Stimulated activated CD4-positive, alpha-beta T cell treated with anti-CD3 and anti-CD28 coated beads, Interleukin-12 subunit alpha, Interleukin-12 subunit beta, amount 100 ng/mL, for 48 hours (primary cell): ENCODE measurements around the gene VPS37B.

Experiments
- DNase-seq, 3 donors: peaks; one replicate each; pipeline ENCODE4 v3.0.0-alpha.2; 2020; ENCODE audit warnings: low read depth in 2 of 3, low spot score in 1 of 3

The VPS37B gene

GRCh38 chr12:122855071-122855829, 40.7 kb downstream of the VPS37B start:
- no peak for DNase-seq

GRCh38 chr12:122854554-122854953, 41.4 kb downstream of the VPS37B start:
- no peak for DNase-seq

GRCh38 chr12:122853582-122854245, 42.2 kb downstream of the VPS37B start:
- no peak for DNase-seq

DNA sequence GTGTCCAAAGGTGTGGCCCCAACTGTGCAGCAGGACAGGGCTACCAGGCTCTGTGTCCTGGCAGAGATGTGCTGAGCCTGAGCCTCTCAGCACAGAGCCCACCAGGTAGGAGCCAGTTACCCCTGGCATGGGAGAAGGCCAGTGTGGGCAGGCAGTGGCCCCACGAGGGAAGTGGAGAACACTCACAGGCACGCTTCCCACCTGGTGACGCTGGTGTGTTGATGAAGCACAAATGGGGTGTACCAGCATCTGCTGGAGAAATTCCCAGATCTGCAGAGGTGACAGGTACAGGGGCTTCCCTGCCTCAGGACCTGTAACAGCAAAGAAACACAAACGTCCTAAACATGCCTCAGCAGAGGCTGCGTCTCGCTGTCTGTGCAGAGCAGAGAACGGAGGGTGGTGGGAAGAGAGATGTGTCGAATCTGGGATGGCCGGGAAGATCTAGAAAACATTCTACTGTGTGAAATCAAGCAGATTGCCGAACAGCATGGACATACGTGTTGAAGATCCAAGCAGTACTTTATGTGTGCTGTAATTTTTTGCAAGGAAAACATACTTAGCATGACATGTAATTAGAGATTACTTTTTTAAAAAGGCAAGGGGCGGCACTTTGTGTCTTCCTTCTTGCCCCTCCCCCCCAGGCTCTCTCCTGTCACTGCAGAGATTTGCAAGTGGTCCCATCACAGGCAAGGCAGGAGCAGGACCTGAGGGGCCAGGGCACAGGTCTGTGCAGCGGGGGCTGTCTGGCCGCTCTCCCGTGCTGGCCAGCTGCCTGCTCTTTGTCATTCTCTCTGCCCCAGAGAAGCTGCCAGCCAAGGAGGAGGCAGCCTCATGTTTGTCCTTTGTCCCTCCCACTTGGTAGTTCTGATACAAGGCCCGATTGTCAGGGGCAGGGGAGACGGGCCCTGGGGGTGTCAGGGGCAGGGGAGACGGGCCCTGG, 43.3 kb downstream of the VPS37B start:
- no peak for DNase-seq

DNA sequence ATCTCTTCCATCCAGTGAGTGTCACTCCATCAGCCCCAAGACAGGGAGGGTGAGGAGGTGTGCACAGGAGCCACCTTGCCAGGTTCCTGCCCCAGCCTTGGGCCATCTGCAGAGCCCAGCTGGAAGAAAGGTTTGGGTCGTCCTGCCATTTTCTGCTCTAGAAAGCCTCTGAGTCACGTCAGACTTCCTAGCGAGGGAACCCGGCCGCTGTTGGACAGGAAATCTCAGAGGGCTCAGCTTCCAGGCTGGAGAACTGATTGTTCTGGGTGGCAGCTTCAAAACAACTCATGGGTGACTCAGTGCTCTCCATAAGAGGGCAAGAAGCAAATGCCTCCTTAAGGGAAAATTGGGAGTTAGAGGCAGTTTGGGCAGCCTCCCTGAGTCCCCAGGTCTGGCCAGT, 44.1 kb downstream of the VPS37B start:
- no peak for DNase-seq

DNA sequence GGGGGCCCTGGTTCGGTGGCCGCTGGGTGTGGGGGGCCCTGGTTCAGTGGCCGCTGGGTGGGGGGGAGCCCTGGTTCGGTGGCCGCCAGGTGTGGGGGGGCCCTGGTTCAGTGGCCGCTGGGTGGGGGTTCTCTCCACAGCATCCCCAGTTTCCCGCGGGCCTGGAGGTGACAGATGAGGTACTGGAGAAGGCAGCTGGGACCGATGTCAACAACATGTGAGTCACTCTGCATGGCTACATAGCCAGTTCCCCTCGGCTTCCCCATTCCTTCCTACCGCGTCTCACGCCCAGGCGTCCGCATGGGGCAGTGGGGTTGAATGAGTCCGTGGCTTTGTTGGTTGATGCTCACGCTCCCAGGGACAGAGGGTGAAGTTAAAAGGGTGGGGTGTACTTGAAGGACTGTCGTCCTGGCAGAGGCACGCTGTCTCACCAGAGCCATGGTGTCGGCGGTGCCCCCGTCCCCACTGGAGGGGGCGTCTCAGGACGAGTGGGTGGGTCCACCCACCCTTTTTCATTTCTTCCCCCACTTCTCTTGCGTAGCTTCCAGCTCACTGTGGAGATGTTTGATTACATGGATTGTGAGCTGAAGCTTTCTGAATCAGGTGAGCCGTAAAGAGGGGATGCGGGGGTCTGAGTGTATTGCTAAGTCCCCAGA, 45.1 kb downstream of the VPS37B start:
- no peak for DNase-seq

- DNase-seq = no peak
Observed at GRCh38 chr12:122850048-122850445, 45.9 kb downstream of the VPS37B start.

DNA sequence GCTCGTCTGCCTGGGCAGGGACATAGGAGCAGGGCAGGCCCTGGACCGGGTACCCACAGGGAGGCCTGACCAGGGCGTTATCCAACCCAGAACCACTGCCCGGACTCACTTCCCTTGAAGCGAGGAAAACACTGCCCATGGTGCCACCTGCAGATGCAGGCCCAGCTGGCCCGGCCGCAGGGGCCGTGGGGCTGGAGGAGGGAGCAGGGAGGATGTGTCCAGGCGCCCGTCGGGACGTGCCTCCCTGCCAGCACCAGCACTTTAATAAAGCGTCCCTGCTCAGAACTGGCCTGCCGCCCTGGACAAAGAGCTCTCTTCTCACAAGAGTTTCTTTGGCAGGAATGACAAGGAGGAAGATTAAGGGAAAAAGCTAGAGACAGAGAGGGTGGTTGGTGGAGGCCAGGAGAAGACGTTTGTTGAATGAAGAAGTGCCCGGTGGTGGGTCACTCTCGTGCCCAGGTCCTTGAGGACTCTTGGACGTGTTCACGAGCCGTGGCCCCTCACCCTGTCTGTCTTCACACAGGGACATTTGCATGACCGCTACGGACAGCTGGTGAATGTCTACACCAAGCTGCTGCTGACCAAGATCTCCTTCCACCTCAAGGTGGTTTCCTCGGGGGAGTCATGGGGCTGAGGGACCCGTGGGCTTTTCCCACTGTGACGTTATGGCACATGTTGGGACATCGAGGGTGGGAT, 46.4 kb downstream of the VPS37B start:
- DNase-seq = no peak

GRCh38 chr12:122848471-122849351, 47.2 kb downstream of the VPS37B start:
- DNase-seq = no peak

GRCh38 chr12:122847921-122848421, 48.0 kb downstream of the VPS37B start:
- DNase-seq = no peak

DNA sequence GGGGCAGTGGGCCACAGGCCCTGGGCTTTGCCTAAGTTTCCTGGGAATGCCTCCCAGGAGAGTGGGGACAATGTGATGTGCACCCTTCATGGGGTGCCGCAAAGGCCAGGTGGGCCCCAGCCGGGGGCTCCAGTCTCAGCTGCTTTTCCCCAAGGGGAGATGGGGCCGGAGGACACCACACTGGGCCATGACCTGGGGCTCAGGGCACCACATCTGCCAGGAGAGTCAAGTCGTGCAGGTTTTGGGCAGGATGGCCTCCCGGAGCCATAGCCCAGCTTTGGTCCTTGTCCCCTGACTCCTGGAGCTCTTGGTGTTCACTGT, 48.4 kb downstream of the VPS37B start:
- DNase-seq = no peak

DNA sequence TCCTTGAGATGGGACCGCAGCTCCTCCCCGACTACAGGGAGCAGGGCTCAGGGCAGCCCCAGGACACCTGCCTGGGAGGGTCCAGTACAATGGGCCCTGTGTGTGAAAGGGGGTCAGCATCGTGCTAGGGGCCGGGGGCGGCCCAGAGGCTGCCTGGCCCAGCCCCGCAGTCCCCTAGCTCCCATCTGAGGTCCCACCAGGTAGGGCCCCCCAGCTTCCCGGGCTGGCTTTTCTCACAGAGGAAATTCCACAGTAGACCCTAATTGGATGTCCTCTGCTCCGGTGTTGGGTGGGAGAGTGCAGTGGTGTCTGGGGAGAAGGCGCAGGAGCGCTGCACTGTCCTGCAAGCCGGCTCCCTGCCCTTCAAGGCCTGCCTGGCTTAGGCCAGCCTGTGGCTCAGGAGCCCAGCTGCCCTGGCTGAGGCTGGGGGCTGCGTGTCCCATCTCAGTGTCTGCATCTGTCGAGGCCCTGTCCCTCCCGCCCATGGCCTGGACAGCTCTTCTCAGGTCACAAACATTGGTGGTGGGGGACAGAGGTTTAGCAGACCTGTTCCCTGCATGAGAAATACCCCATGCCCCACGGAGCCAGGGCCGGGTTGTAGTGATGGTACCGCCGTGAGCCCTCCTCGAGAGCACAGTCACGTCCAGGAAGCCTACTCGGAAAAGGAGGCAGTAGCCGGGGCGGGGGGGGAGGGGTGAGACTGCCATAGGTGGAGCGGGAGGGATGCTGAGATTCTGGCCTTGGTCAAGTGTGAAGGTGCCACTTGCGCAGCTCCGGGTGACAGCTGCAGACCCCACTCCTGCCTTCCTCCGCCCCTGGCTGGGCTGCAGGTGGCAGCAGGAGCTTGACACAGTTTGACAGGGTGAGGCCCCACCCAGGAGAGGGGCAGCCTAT, 49.1 kb downstream of the VPS37B start:
- no peak for DNase-seq

GRCh38 chr12:122845865-122846621, 49.9 kb downstream of the VPS37B start:
- DNase-seq = no peak

DNA sequence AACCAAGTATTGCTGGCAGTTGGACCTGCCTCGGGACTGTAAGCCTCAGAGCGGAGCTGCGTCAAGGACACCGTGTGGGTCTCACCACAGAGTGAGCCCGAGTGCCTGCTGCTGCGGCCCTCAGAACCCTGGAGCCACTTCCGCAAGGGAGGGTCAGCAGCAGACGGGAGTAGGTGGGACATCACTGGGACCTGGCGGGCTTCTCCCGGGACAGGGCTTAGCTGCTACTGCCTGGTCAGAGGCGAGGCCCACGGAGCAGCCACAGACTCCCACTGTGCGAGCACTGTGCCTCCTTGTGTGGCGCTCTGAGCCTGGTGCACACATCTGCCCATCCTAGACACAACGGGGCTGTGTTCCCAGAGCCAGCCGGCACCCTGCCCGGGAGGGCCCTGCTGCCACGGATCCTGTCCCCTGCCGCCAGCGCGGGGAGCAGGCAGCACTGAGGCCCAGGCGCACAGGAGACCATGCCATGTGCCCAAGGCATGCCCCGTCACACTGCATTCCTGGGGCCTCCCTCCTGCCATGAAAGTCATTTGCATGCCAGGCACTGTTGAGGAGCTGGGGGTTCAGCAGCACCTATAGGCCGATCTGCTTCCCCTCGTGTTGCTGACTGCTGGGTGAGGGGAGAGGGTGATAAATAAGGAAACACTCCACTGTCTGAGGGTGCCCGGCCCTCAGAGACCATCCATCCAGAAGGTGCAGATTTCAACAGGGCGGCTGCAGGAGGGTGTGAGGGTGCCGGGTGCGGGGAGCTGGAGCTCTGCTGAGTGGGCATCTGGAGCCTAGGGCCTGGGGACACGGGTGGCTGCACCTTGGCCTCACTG, 50.7 kb downstream of the VPS37B start:
- no peak for DNase-seq

DNA sequence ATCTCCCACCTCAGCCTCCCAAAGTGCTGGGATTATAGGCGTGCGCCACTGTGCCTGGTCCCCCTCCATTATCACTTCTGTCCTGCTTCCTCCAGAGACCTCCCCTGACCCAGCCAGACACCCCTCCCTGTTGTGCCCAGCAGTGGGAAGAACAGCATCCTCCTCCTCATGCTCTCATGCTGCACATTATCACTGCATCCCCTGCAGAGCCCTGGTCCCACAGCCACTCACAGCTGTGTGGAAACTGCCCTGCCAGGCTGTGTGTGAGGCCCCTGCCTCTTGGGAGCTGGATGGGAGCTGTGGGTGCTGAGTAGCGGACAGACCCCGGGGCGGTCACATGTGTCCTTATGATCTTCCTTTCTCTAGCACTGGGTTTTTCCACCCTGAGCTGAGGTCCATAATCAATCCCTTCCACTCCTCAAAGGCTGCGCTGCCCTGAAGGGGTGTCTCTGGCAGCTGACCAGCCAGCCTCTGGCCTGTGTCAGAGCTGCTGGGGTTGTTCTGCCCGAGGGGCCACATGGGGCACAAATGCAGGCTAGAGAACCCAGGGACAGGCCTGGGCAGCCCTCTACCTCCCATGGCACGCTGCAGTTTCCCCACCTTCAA, 51.5 kb downstream of the VPS37B start:
- no peak for DNase-seq

DNA sequence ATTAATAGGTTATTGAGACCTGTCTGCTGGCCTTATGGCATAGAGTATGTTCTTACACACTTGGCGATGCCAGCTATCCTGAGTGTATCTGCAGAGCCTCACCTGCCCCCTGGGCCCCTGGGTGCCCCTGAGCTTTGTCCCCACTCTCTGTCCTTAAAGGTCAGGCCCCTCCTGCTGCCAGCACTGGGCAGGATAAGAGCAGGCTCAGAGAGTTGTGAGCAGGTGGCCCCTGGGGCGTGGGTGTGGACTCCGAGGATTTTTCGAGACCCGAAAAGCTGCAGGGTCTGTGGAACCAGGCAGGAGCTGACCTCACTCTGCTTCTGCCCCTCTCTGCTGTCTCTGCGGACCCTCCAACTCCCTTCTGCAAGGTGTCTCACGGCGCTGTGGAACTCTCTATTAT, 52.5 kb downstream of the VPS37B start:
- DNase-seq = no peak
